Renal pelvis (tissue), 3 donors: ENCODE results near the gene LRFN4. TPM values are rescaled to one million over a fixed set of nuclear protein-coding genes. Genes with fewer than 3 reads are reported as not detected.

Experiments
- polyA plus RNA-seq, 3 donors: library from polyadenylated mRNA; unstranded; fragments of 120-200 nt; gene quantifications; one replicate each; pipeline ENCODE4 v1.2.1, GENCODE V29; 2013; ENCODE audit not compliant: insufficient read length in 3 of 3

Gene LRFN4
- polyA plus RNA-seq, 3 donors = 21.8 to 30.7 (median 27.3) TPM

Other genes with a start within 250 kb of the LRFN4 start
- gene RBM14, start 240.4 kb upstream of the LRFN4 start, polyA plus RNA-seq = 10 to 100 TPM; 77.2 to 97.2 (median 92.4) TPM
- gene RBM4, start 218.4 kb upstream of the LRFN4 start, polyA plus RNA-seq = 100 to 1,000 TPM; 251 to 282 (median 270) TPM
- 10 to 100 TPM; 60.9 to 80.4 (median 76.6) TPM for gene RBM4B, start 179.2 kb upstream of the LRFN4 start, polyA plus RNA-seq
- 10 to 100 TPM; 52.7 to 71.6 (median 56.2) TPM for gene SPTBN2, start 127.8 kb upstream of the LRFN4 start, polyA plus RNA-seq
- 10 to 100 TPM; 25.4 to 34.2 (median 33.5) TPM for gene RCE1, start 13.6 kb upstream of the LRFN4 start, polyA plus RNA-seq
- gene PC, start 101.3 kb downstream of the LRFN4 start, polyA plus RNA-seq = 10 to 100 TPM; 56.3 to 61.7 (median 56.8) TPM
- under 1 TPM in 2 of 3 donors, not detected in 1; 0.07 to 0.44 TPM for gene C11orf86, start 118.2 kb downstream of the LRFN4 start, polyA plus RNA-seq
- gene SYT12, start 166.1 kb downstream of the LRFN4 start, polyA plus RNA-seq = under 1 TPM; 0.16 to 0.30 (median 0.18) TPM
- 10 to 100 TPM in 2 of 3 donors, 1 to 10 TPM in 1; 8.1 to 11.5 (median 10.5) TPM for gene RHOD, start 199.8 kb downstream of the LRFN4 start, polyA plus RNA-seq